Measurements from ENCODE around the gene ALS2CL.

GRCh38 chr3:46639221-46639620, 54.3 kb downstream of the ALS2CL start:
- TF ChIP-seq POLR2A (IDR thresholded peaks at IDR 0.05) (no peak), CTCF (IDR thresholded peaks at IDR 0.05) (no peak)

All from esophagus squamous epithelium (tissue), 4 donors.